HG02798 (cell line): ENCODE results near the gene KIRREL2.

ENCODE experiments used
- ATAC-seq: cut with Tn5 transposase; IDR thresholded peaks from one replicate; pipeline ENCODE4 v1.9.1; 2021; ENCODE audit warnings: mild to moderate bottlenecking; ENCODE audit not compliant: unreplicated experiment, poor library complexity

Gene KIRREL2

GRCh38 chr19:35913589-35913988, 56.9 kb downstream of the KIRREL2 start:
- ATAC-seq, result no peak

GRCh38 chr19:35915443-35915842, 58.7 kb downstream of the KIRREL2 start:
- ATAC-seq, result no peak
